ENCODE data around the gene COPRS. TPM values are rescaled to one million over a fixed set of nuclear protein-coding genes. Genes with fewer than 3 reads are reported as not detected.

COPRS gene
- total and polyA plus RNA-seq, 2 donors (not counting 1 experiment from before 2014, with no cell fraction given) = 12.6 to 17.1 TPM

DNA sequence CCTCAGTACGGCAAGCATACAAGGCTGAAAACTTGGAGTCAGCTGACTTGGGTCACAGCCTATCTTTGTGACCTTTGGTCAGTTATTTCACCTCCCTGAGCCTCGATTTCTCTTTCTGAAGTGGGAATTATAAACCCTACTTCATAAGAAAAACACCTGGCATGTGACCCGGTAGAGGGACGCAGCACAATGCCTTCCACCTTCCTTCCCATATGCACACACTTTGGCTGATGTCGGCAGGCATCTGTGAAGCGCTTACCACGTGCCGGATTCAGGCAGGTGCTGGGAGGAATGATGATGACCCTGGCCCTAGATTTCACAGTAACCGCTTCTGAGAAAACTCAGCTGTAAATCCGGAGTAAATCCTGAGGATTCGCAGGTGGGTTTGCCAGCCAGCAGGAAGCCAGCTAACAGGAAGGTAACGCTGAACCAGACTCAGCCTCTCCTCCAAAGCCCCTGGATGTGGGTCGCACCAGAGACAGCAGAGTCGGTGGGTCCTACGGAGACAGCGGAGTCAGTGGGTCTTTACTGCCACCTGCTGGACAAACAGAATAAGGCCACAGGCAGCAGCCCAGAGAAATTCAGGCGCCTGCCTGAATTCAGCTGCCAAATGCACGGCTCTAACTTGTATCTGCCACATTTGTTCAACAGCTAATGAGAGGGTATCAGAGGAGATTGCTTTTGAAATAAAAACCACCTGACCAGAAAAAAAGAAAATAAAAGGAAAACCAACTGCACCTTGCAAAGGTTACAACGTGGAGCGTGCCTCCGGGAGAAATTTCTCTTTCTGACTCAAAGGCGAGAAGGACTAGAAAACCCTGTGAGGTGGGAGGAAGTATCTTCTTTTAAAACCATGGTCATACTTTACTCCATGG, 16.6 kb downstream of the COPRS start:
- no peaks in the 10 kb centered on the region for H3K36me3 ChIP-seq (replicated peaks in 1 of 2; ENCODE audit: control extremely low read depth in 1 of 2, control insufficient read depth in 1 of 2, extremely low read depth in 1 of 2, insufficient read depth in 2 of 2, low read length in 1 of 2)
- DNase-seq (peak; percentile 83), ATAC-seq (ENCODE audit: low read depth) (peak; percentile 88)
- H2AFZ ChIP-seq (ENCODE audit: insufficient read depth, low read depth, low read length, poor library complexity, severe bottlenecking) = peak overlapping the region; percentile 54
- intact Hi-C loops (cut with micrococcal nuclease) = loop anchor here (1.0 kb wide), 4 partner anchors 59 to 317 kb away; partner anchors contain the start of gene UTP6
- H3K4me1 ChIP-seq (ENCODE audit: control insufficient read depth in 2 of 2, insufficient read depth in 2 of 2, low read length in 2 of 2) = peaks cover 5 to 6% of the 10 kb centered on the region in 2 donors
- peaks cover 17% of the 10 kb centered on the region for H3K27me3 Mint-ChIP-seq
- CTCF ChIA-PET = interaction anchor here (0.6 to 9.8 kb wide), 45 partner anchors 9 to 1452 kb away, joined by 3 to 262 read pairs (median 4); partner anchors contain the start of genes COPRS and UTP6
- H3K9me3 Mint-ChIP-seq (ENCODE audit: insufficient read depth) = no peaks in the 10 kb centered on the region
- WGBS (ENCODE audit: insufficient coverage) = 17% methylated on average over 17 of the region's 22 CpGs
- H3K4me2 ChIP-seq (replicated peaks; ENCODE audit: low read depth, low read length, poor library complexity, severe bottlenecking) = peak overlapping the region; percentile 60
- POLR2A ChIA-PET = interaction anchor here (0.7 kb wide), 1 partner anchor 282 kb away, joined by 3 read pairs; no protein-coding TSS in a partner anchor
- peak overlapping the region in 1 of 5 experiments; percentile 8 for H3K4me3 ChIP-seq (ENCODE audit: control extremely low read depth in 1 of 5, extremely low read depth in 1 of 5, insufficient read depth in 1 of 5, low read depth in 2 of 5, low read length in 4 of 5)
- no peak overlapping the region for H3K27ac Mint-ChIP-seq
- H4K20me1 ChIP-seq (ENCODE audit: control insufficient read depth, insufficient read depth, low read length, poor library complexity, severe bottlenecking) = no peaks in the 10 kb centered on the region
- H3K27ac ChIP-seq (ENCODE audit: low read length in 2 of 2) = no peak overlapping the region
- TF ChIP-seq, protein P1, sequence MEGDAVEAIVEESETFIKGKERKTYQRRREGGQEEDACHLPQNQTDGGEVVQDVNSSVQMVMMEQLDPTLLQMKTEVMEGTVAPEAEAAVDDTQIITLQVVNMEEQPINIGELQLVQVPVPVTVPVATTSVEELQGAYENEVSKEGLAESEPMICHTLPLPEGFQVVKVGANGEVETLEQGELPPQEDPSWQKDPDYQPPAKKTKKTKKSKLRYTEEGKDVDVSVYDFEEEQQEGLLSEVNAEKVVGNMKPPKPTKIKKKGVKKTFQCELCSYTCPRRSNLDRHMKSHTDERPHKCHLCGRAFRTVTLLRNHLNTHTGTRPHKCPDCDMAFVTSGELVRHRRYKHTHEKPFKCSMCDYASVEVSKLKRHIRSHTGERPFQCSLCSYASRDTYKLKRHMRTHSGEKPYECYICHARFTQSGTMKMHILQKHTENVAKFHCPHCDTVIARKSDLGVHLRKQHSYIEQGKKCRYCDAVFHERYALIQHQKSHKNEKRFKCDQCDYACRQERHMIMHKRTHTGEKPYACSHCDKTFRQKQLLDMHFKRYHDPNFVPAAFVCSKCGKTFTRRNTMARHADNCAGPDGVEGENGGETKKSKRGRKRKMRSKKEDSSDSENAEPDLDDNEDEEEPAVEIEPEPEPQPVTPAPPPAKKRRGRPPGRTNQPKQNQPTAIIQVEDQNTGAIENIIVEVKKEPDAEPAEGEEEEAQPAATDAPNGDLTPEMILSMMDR (IDR thresholded peaks at IDR 0.05) = peak; percentile 95
- TF ChIP-seq EZH2 (IDR thresholded peaks at IDR 0.05; ENCODE audit: borderline replicate concordance, insufficient read depth, low read depth, low read length, poor library complexity, severe bottlenecking) = no peak
- H3K9me3 ChIP-seq (ENCODE audit: control extremely low read depth in 1 of 3, control insufficient read depth in 2 of 3, insufficient read depth in 1 of 3, low read length in 2 of 3) = no peaks in the 10 kb centered on the region
- H3K4me1 Mint-ChIP-seq = no peaks in the 10 kb centered on the region
- H3K27me3 ChIP-seq (replicated peaks in 1 of 4; ENCODE audit: control extremely low read depth in 1 of 4, control insufficient read depth in 3 of 4, insufficient read depth in 4 of 4, low read length in 3 of 4) = peaks cover 0 to 8% (median 4%) of the 10 kb centered on the region in 4 experiments
- H3K9ac ChIP-seq (ENCODE audit: low read length) = peak overlapping the region; percentile 18
- H3K4me3 Mint-ChIP-seq = no peak overlapping the region
- no peaks in the 10 kb centered on the region for H3K79me2 ChIP-seq (ENCODE audit: control insufficient read depth, insufficient read depth, low read length)
